GM19240 (cell line): ENCODE data around the gene TSHZ1.

Source experiments
- DNase-seq: peaks from one replicate; pipeline ENCODE4 v3.0.0; 2011; ENCODE audit warnings: low spot score; ENCODE audit not compliant: insufficient read length

The TSHZ1 gene

GRCh38 chr18:75338631-75339030, 128.0 kb downstream of the TSHZ1 start:
- DNase-seq: no peak
